Measurements from ENCODE around the gene GRIA4.

- TF ChIP-seq CTCF (IDR thresholded peaks at IDR 0.05), result no peak
- no peak for TF ChIP-seq POLR2A (IDR thresholded peaks at IDR 0.05)
These were observed 103.2 kb downstream of the GRIA4 start for GRCh38 chr11:105713106-105713505.

Measured in upper lobe of left lung (tissue), 4 donors.